Lower leg skin (tissue), 3 donors: ENCODE results near the gene SNAI1.

Experiments
- POLR2A ChIP-seq, 2 donors: fragments of 450-650 bp; IDR thresholded peaks; one replicate each; pipeline ENCODE4 v1.6.1; 2016 to 2017; ENCODE audit warnings: antibody characterized with exemption in 2 of 2, mild to moderate bottlenecking in 1 of 2, moderate library complexity in 1 of 2
- TF ChIP-seq, protein P1 (sequence below), 3 donors: fragments of 450-650 bp; IDR thresholded peaks; one replicate each; pipeline ENCODE4 v1.5.1; 2016; ENCODE audit warnings: antibody characterized with exemption in 3 of 3, mild to moderate bottlenecking in 3 of 3, moderate library complexity in 2 of 3

DNA sequence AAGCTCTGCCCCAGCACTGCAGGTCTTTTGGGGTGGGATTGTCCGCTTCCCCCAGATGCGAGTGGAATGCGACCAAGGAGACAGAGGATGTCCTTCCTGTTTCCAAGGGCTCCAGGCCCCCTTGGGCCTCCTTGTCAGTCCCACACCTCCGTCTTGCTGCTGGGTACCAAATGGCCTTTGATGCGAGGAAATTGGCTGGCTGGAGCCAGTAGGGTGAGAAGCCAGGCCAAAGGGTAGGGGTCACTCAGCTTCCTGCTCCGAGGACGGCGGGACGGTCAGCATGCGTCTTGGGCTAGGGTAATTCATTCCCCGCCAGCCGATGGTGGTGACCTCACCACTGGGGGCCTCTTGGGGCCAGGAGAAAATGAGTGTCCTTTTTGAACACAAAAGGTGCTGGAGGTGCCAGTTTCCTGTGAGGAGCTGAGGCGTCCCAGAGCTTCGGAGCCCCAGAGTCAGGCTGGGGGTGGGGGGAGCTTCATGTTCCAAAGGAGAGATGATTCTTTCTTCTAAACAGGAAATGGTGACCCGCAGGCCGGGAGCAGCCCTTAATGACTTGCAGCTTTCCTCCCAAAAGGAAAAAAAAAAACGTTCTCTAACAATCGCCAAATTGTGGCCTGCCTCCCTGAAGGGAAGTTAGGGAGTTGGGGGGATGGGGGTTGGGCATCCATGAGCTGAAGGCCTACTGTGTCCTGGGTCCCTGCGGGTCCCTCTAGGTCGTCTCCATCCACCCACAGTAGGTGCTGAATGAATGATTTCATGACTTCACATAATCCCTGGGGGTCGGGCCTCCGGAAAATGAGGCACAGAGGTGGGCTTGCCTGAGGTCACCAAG is 6.7 kb downstream of the SNAI1 start:
- TF ChIP-seq, protein P1, sequence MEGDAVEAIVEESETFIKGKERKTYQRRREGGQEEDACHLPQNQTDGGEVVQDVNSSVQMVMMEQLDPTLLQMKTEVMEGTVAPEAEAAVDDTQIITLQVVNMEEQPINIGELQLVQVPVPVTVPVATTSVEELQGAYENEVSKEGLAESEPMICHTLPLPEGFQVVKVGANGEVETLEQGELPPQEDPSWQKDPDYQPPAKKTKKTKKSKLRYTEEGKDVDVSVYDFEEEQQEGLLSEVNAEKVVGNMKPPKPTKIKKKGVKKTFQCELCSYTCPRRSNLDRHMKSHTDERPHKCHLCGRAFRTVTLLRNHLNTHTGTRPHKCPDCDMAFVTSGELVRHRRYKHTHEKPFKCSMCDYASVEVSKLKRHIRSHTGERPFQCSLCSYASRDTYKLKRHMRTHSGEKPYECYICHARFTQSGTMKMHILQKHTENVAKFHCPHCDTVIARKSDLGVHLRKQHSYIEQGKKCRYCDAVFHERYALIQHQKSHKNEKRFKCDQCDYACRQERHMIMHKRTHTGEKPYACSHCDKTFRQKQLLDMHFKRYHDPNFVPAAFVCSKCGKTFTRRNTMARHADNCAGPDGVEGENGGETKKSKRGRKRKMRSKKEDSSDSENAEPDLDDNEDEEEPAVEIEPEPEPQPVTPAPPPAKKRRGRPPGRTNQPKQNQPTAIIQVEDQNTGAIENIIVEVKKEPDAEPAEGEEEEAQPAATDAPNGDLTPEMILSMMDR (IDR thresholded peaks at IDR 0.05): no peak
- no peak for TF ChIP-seq POLR2A (IDR thresholded peaks at IDR 0.05)
